Measurements from ENCODE around the gene TCEAL9. TPM values are rescaled to one million over a fixed set of nuclear protein-coding genes. Genes with fewer than 3 reads are reported as not detected.

Gene TCEAL9
- total RNA-seq, 2 experiments from 2014 or later, result 1.5 to 2.3 TPM

DNA sequence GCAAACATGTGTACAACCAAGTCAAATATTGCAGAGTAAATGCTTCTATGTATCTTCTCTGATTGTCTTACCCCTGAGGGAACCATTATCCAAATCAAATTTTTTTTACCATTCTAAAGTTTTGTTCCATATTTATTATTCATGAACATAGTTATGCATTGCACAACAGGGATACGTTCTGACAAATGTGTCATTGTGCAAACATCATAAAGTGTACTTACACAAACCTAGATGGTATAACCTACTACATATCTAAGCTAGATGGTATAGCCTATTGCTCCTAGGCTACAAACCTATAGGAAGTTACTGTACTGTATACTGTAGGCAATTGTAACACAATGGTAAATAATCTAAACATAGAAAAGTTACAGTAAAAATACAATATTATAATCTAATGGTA is 43.4 kb downstream of the TCEAL9 start:
- ChIA-PET POLR2A (no interaction called here), CTCF (no interaction called here)
- DNase-seq (no peak), ATAC-seq (no peak)
- Mint-ChIP-seq H3K4me1 (peaks cover 4% of the 10 kb centered on the region), H3K27me3 (no peaks in the 10 kb centered on the region), H3K9me3 (ENCODE audit: low read depth) (no peaks in the 10 kb centered on the region), H3K36me3 (ENCODE audit: low read depth) (no peaks in the 10 kb centered on the region), H3K27ac (no peak overlapping the region), H3K4me3 (no peak overlapping the region)
- intact Hi-C loops (cut with DNase I, micrococcal nuclease), result no loop called here

- Mint-ChIP-seq H3K9me3 (ENCODE audit: low read depth) (no peaks in the 10 kb centered on the region), H3K27ac (no peak overlapping the region), H3K27me3 (peaks cover 3% of the 10 kb centered on the region), H3K4me3 (no peak overlapping the region), H3K4me1 (peaks cover 4% of the 10 kb centered on the region), H3K36me3 (ENCODE audit: low read depth) (no peaks in the 10 kb centered on the region)
- intact Hi-C loops (cut with DNase I, micrococcal nuclease), result no loop called here
- POLR2A ChIA-PET, result no interaction called here
- no peak for ATAC-seq
- no peak for DNase-seq
- CTCF ChIA-PET, result interaction anchor here (1.0 kb wide), 1 partner anchor 64 kb away, joined by 4 read pairs; no protein-coding TSS in a partner anchor
Measured at GRCh38 chrX:103400931-103401330, 44.6 kb downstream of the TCEAL9 start.

- POLR2A ChIA-PET, result no interaction called here
- DNase-seq (peak; percentile 73), ATAC-seq (peak; percentile 74)
- H3K4me1 Mint-ChIP-seq, result peaks cover 2% of the 10 kb centered on the region
- H3K27ac Mint-ChIP-seq, result no peak overlapping the region
- intact Hi-C loops (cut with DNase I, micrococcal nuclease), result no loop called here
- peak overlapping the region; percentile 69 for H3K4me3 Mint-ChIP-seq
- peaks cover 6% of the 10 kb centered on the region for H3K27me3 Mint-ChIP-seq
- no peaks in the 10 kb centered on the region for H3K9me3 Mint-ChIP-seq (ENCODE audit: low read depth)
- no peaks in the 10 kb centered on the region for H3K36me3 Mint-ChIP-seq (ENCODE audit: low read depth)
- CTCF ChIA-PET, result interaction anchor here (0.6 kb wide), 1 partner anchor 19 kb away, joined by 3 read pairs; no protein-coding TSS in a partner anchor
Measured at GRCh38 chrX:103404231-103405008, 48.1 kb downstream of the TCEAL9 start.

GRCh38 chrX:103405009-103405333 is 48.7 kb downstream of the TCEAL9 start:
- ChIA-PET POLR2A (no interaction called here), CTCF (no interaction called here)
- H3K9me3 Mint-ChIP-seq (ENCODE audit: low read depth), result no peaks in the 10 kb centered on the region
- H3K27ac Mint-ChIP-seq, result no peak overlapping the region
- intact Hi-C loops (cut with DNase I, micrococcal nuclease), result no loop called here
- H3K36me3 Mint-ChIP-seq (ENCODE audit: low read depth), result no peaks in the 10 kb centered on the region
- ATAC-seq (no peak), DNase-seq (no peak)
- peaks cover 6% of the 10 kb centered on the region for H3K27me3 Mint-ChIP-seq
- peak overlapping the region; percentile 69 for H3K4me3 Mint-ChIP-seq
- peaks cover 2% of the 10 kb centered on the region for H3K4me1 Mint-ChIP-seq

DNA sequence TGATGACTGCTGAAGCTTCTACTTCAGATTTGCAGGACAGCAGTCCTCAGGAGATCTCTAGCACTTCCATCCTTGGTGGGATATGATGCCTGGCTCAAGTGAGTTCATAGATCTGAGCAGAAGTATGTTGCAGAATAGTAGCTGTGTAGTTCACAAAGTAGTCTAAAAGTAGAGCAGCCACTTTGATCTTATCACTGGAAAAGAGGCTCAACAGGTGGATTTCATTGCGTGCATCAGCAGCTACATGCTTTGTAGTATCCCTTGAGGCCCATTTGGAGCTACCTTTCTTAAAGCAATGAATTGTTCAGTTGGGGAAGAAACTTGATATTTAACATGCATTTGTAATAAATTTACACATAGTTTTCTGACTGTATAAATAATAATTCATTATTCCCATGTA is 50.0 kb downstream of the TCEAL9 start:
- ChIA-PET POLR2A (no interaction called here), CTCF (no interaction called here)
- intact Hi-C loops (cut with DNase I, micrococcal nuclease), result no loop called here
- ATAC-seq, result no peak
- no peak overlapping the region for H3K4me3 Mint-ChIP-seq
- no peak overlapping the region for H3K27ac Mint-ChIP-seq
- no peak for DNase-seq
- H3K27me3 Mint-ChIP-seq, result peaks cover 8% of the 10 kb centered on the region
- H3K9me3 Mint-ChIP-seq (ENCODE audit: low read depth), result no peaks in the 10 kb centered on the region
- H3K36me3 Mint-ChIP-seq (ENCODE audit: low read depth), result no peaks in the 10 kb centered on the region
- H3K4me1 Mint-ChIP-seq, result peaks cover 2% of the 10 kb centered on the region

DNA sequence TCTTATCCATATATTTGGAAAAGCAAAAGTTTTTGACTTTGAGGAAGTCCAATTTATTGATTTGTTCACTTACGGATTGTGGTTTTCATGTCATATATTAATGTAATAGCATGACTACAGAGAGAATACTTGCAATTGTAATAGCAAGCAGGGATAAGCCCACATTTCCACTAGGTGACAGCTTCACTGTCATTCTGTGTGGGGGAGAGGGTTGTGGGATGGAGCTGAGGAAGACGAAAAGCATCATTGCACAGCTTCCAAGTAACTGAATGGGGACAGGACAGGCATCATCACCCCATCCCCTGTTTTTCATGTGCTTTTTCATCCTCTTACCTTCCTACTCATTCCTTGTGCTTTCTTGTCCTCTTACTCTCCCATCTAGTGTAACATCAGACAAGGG is 51.5 kb downstream of the TCEAL9 start:
- ATAC-seq (no peak), DNase-seq (no peak)
- intact Hi-C loops (cut with DNase I, micrococcal nuclease), result no loop called here
- Mint-ChIP-seq H3K4me1 (peaks cover 2% of the 10 kb centered on the region), H3K9me3 (ENCODE audit: low read depth) (no peaks in the 10 kb centered on the region), H3K36me3 (ENCODE audit: low read depth) (no peaks in the 10 kb centered on the region), H3K27me3 (peaks cover 8% of the 10 kb centered on the region), H3K27ac (no peak overlapping the region), H3K4me3 (no peak overlapping the region)
- CTCF ChIA-PET, result no interaction called here
- POLR2A ChIA-PET, result no interaction called here

Other genes with a start within 250 kb of the TCEAL9 start
- gene BEX4, start 141.4 kb upstream of the TCEAL9 start, total RNA-seq, result 10 to 100 TPM in 1 of 2 experiments, 1 to 10 TPM in 1; 9.9 to 10.0 TPM
- 10 to 100 TPM; 36.0 to 46.6 TPM for gene TCEAL8, start 101.4 kb upstream of the TCEAL9 start, total RNA-seq
- gene TCEAL5, start 79.8 kb upstream of the TCEAL9 start, total RNA-seq, result not detected
- gene BEX2, start 45.5 kb upstream of the TCEAL9 start, total RNA-seq, result 10 to 100 TPM in 1 of 2 experiments, 1 to 10 TPM in 1; 7.4 to 11.5 TPM
- not detected for gene TCEAL7, start 26.3 kb upstream of the TCEAL9 start, total RNA-seq
- gene BEX3, start 20.0 kb downstream of the TCEAL9 start, total RNA-seq, result 10 to 100 TPM; 21.1 to 22.0 TPM
- under 1 TPM; 0.12 to 0.18 TPM for gene RAB40A, start 163.0 kb downstream of the TCEAL9 start, total RNA-seq
- gene TCEAL4, start 229.0 kb downstream of the TCEAL9 start, total RNA-seq, result 10 to 100 TPM; 17.1 to 18.5 TPM

All from activated CD4-positive, alpha-beta T cell treated with anti-CD3 and anti-CD28 coated beads for 36 hours (primary cell).